OCI-LY1 (cell line): ENCODE data around the gene GADD45B.

Experiments used
- EZH2 ChIP-seq: fragments of 200-600 bp; sonication (generic), shearing (Covaris generic); IDR thresholded peaks from 2 replicates; pipeline ENCODE4 v1.8.0; 2017; ENCODE audit warnings: borderline replicate concordance, mixed run types, mild to moderate bottlenecking, antibody characterized with exemption, low read length, moderate library complexity, mixed read lengths
- TF ChIP-seq, protein P1 (sequence below): fragments of 200-600 bp; sonication (generic), shearing (Covaris generic); IDR thresholded peaks from 2 replicates; pipeline ENCODE4 v1.5.1; 2017; ENCODE audit warnings: mild to moderate bottlenecking, antibody characterized with exemption, low read length, moderate library complexity, mixed read lengths

DNA sequence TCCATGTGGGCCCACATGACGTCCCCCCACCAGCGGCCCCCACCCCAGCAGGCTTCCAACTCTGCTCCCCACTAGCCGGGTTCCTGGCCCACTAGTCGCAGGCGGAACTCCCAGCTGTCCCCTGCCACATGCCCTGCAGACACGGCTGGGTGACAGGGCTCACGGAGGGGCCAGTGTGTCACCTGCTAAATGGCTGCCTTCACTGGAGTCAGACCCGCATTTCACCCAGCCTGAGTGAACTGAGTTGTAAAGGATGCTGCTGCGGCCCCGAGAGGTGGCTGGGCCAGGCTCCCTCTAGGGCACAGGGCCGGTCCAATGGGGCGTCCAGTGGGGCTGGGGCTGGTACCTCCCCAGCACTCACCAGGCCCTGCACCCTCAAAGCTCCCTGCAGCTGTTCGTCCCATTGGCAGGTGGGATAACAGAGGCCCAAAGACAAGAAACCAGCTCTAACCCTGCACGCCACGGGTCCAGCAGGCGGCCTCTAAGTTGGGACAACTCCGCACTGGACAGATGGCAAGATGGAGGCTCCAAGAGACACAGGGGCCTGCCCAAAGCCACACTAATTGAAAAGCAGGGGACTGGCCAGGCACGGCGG lies 22.4 kb upstream of the GADD45B start:
- TF ChIP-seq, protein P1, sequence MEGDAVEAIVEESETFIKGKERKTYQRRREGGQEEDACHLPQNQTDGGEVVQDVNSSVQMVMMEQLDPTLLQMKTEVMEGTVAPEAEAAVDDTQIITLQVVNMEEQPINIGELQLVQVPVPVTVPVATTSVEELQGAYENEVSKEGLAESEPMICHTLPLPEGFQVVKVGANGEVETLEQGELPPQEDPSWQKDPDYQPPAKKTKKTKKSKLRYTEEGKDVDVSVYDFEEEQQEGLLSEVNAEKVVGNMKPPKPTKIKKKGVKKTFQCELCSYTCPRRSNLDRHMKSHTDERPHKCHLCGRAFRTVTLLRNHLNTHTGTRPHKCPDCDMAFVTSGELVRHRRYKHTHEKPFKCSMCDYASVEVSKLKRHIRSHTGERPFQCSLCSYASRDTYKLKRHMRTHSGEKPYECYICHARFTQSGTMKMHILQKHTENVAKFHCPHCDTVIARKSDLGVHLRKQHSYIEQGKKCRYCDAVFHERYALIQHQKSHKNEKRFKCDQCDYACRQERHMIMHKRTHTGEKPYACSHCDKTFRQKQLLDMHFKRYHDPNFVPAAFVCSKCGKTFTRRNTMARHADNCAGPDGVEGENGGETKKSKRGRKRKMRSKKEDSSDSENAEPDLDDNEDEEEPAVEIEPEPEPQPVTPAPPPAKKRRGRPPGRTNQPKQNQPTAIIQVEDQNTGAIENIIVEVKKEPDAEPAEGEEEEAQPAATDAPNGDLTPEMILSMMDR: no peak
- no peak for TF ChIP-seq EZH2
